ENCODE results near the gene KDELR1.
"Not testable (repeated sequence)": the region's sequence is repeated elsewhere in the genome, so short reads cannot be mapped to it uniquely, and the experiment has no call there.

Gene KDELR1

DNA sequence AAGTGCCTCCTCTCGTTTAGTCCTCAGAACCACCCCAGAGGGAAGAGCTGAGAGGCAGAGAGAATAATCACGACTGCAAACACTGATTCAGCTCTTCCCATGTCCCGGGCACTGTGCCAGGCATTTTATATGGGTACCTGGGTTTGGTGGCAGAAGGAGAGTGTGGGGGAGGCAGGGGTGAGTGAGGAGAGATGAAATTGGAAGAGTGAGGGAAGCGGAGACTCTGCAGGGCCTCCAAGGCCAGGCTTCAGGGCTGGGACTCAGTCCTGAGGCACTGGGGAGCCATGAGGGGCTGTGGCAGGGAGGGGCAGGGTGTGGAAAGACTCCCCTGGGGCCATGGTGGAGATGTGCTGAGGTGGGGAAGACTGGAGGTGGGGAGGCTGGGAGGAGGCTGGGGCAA, 18.4 kb downstream of the KDELR1 start:
- FAIRE-seq (no peak), DNase-seq (ENCODE audit: insufficient read length, low spot score) (no peak)

DNA sequence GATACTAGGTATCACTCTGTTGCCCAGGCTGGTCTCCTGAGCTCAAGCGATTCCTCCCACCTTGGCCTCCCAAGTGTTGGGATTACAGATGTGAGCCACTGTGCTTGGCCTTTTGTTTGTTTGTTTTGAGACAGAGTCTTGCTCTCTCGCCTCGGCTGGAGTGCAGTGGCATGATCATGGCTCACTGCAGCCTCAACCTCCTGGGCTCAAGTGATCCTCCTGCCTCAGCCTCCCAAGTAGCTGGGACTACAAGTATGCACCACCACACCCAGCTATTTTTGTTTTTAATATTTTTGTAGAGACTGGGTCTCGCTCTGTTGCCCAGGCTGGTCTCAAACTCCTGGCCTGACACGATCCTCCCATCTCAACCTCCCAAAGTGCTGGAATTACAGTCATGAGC, 19.6 kb downstream of the KDELR1 start:
- FAIRE-seq; DNase-seq (ENCODE audit: insufficient read length, low spot score): not testable (repeated sequence)

GRCh38 chr19:48371367-48371766, 20.0 kb downstream of the KDELR1 start:
- DNase-seq (ENCODE audit: insufficient read length, low spot score) (no peak), FAIRE-seq (no peak)

DNA sequence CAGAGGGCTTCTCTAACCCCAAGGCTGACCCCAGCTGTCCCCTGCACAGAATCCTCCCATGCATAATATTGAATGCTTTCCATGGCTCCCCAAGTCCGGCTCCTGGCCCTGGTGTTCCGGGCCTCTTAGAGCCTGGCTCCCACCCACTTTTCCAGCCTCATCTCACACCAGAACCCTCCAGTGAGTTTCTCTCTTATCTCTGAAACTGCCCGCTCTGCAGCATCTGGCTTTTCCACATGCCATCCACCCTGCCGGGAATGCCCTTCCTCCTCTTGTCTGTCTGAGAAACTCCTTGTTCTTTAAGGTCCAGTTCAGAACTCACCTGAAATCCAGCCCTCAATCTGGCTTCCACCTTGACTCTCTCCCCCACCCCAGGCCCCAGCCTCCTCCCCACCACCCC, 20.4 kb downstream of the KDELR1 start:
- FAIRE-seq = no peak

DNA sequence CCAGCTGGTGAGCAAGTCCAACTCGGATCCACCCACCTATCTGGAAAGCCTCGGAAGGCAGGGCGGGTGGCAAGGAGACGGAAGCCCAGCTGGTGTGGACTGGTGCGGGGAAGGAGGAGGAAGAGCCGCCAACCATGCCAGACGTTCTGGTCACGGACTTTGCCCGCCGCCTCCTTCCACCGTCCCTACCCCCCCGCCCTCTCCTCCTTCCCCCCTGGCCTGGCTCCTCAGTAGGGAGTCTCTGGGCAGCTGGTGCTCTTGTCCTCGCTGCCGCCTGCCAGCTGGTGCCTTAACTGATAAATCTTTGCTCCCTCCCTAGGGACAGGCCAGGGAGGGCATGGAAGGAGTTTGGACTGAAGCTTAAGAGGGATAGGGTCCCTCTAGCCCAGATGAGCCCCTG, 22.4 kb downstream of the KDELR1 start:
- DNase-seq (ENCODE audit: insufficient read length, low spot score) = no peak
- FAIRE-seq = no peak

More for the DNA sequence above, 20.4 kb downstream of the KDELR1 start:
- no peak for DNase-seq (ENCODE audit: insufficient read length, low spot score)

DNA sequence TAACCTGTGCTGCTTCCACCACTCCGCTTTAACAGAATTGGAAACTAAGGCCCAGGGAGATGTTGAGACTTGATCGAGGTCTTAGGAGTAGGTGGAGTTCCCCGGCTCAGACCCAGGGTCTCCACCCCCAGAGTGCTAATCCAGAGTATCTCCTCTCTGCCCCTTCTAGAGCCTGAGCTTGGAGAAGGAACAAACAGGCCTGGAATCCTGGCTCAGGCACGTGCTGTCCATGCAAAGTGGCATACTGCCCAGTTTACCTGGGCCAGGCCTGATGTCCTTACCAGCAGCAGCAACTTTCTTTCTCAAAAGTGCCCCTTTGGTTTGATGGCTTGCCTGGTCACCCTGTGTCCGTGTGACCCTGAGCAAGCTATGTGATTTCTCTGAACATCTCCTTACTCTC, 23.5 kb downstream of the KDELR1 start:
- DNase-seq (ENCODE audit: insufficient read length, low spot score) (no peak), FAIRE-seq (no peak)

GRCh38 chr19:48365602-48366001, 25.7 kb downstream of the KDELR1 start:
- DNase-seq (ENCODE audit: insufficient read length, low spot score) = no peak
- no peak for FAIRE-seq

DNA sequence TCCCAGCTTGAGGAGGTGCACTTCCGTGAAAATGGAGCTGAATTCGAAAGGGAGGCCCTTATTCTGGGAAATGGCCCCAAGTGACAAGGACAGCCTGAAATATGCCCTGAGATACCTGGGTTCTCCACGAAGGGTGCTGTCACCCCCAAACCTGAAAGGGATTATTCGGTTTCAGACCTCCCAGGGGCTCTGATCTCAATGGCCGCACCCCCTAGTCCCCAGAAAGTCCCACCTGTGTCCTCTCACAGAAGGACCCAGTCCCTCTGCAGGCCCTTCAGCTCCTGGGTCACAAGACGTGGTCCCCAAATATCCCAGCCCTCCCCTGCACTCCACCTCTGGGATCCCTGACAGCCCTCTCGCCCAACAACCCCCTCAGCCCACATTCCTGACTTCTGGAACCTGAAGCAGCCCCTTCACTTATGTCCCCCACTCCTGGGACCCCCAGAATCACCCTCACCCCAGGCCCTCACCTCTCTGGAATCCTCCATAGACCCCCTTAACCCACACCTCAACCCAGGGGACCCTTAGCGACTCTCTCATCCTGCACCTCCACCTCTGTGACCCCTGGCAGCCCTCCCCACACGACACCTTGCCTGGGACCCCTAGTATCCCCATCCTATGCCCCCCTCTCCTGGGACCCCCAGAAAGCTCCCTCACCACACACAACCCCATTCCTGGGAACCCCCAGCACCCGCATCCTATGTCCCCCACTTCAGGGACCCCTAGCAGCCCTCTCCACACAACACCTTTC, 26.6 kb downstream of the KDELR1 start:
- FAIRE-seq = no peak
- DNase-seq (ENCODE audit: insufficient read length, low spot score) = no peak

DNA sequence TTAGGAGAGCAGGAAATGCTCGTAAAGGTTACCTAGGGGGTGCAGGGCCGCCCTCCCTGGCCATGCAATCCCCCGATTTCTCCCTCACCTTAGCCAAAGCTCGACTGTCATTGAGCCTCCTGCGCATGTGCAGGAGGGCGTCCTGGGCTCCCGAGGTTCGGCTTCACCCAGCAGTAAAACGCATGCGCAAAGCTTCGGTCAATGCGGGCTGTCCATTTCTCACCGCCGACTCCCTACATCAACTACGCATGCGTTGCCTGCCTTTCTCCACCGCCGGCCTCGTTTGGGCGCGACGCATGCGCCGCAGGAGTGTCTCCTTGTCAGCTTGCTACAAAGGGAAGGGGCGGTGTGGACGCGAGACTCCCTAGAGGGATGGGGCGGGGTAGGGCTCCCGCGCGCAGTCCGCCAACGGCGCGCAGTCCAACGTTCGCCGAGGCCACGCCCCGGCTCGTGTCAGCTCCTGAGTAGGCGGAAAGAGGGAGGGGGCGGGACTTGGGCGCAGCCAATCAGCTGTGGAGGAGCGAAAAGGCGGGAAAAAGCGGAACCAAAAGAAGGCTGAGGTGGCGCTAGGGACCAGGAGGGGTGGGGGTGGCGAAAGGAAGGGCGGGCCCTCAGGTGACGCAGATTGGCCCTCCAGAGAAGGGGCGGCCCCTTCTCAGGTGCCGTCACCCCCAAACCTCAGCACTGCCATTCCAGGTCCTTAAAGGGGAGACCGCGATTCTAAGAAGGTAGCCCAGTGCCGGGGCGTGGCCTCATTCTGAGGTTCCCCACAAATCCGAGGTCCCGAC, 27.3 kb downstream of the KDELR1 start, which contains the start of the genes SYNGR4 and TMEM143:
Gene SYNGR4, plus strand, starts transcription at position 558 of the 788 bp plus-strand sequence. CDS start 1,476 bp downstream, outside the sequence.
Gene TMEM143, minus strand, starts transcription at position 131 of the 788 bp plus-strand sequence. Its CDS starts 20 bp downstream, at position 111.
- FAIRE-seq = peak; percentile 99
- DNase-seq (ENCODE audit: insufficient read length, low spot score) = peak; percentile 99

GRCh38 chr19:48363500-48363809, 27.9 kb downstream of the KDELR1 start:
- FAIRE-seq (no peak), DNase-seq (ENCODE audit: insufficient read length, low spot score) (no peak)

GRCh38 chr19:48362716-48363499, 28.4 kb downstream of the KDELR1 start:
- DNase-seq (ENCODE audit: insufficient read length, low spot score) (peak; percentile 92), FAIRE-seq (peak; percentile 76)

DNA sequence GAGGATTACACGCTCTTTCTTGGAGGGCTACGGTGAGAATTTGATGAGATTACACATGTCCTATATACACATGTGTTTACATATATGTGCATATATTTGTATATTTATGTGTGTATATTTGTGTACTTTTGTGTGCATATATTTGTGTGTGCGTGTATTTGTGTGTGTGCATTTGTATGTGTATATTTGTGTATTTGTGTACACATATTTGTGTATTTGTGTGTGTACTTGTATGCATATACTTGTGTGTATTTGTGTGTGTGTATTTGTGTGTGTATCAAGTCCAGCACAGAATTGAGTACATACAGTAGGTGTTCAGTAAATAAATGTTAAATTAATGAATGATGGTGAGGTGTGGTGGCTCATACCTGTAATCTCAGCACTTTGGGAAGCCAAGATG, 29.4 kb downstream of the KDELR1 start:
- DNase-seq (ENCODE audit: insufficient read length, low spot score) (no peak), FAIRE-seq (no peak)

DNA sequence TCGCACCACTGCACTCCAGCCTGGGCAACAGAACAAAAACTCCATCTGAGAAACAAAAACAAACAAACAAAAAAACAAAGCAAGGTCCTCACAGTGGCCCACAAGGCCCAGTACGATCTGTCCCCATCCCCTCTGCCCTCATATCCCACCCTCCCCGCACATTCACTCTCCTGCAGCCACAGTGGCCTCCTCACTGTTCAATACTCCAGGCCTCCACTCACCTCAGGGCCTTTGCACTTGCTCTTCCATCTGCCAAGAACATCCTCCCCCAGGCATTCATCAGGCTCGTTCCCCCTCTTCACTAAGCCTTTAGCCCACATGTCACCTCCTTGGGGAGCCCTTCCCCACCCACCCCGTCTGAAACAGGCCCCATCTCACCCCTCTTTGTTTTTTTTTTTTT, 32.2 kb downstream of the KDELR1 start:
- DNase-seq (ENCODE audit: insufficient read length, low spot score) (no peak), FAIRE-seq (no peak)

DNA sequence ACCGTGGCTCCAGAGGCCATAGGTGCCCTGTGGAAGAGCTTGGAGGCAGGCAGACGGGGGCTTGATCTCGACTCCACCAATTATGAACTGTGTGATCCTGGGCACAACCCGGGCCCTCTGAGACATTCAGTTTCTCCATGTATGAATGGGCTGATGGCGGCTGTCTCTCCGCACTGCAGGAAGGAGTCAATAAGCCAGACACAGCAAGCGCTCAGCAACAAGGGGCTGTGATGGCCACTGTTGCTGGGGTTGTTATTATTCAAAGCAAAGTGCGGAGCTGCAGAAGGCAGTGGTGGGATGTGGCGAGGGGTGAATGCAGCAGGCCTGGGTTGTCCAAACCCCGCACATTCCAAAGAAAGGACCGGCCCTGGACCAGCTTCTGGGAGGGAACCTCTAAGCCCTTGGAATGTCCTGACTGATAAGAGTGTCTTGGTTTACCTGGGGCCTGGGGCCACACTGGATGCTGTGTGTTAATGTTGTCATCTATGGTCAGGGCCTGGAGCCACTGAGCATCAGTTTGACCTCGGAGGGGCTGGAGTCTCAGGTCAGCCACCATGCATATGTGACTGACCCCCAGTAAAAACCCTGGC, 35.9 kb downstream of the KDELR1 start:
- FAIRE-seq (no peak), DNase-seq (ENCODE audit: insufficient read length, low spot score) (no peak)

GRCh38 chr19:48354332-48354992, 36.9 kb downstream of the KDELR1 start:
- no peak for FAIRE-seq

GRCh38 chr19:48353677-48354076, 37.7 kb downstream of the KDELR1 start:
- no peak for DNase-seq (ENCODE audit: insufficient read length, low spot score)
- no peak for FAIRE-seq

More at GRCh38 chr19:48354332-48354992, 36.9 kb downstream of the KDELR1 start:
- DNase-seq (ENCODE audit: insufficient read length, low spot score) = no peak

- no peak for FAIRE-seq
These were observed 40.0 kb downstream of the KDELR1 start for GRCh38 chr19:48351341-48351752.

GRCh38 chr19:48350856-48351255, 40.5 kb downstream of the KDELR1 start:
- DNase-seq (ENCODE audit: insufficient read length, low spot score) (no peak), FAIRE-seq (no peak)

More at GRCh38 chr19:48351341-48351752, 40.0 kb downstream of the KDELR1 start:
- DNase-seq (ENCODE audit: insufficient read length, low spot score) = peak; percentile 65

GRCh38 chr19:48348737-48349136, 42.6 kb downstream of the KDELR1 start:
- DNase-seq (ENCODE audit: insufficient read length, low spot score) (no peak), FAIRE-seq (no peak)

- DNase-seq (ENCODE audit: insufficient read length, low spot score) (no peak), FAIRE-seq (no peak)
These were observed 43.3 kb downstream of the KDELR1 start for GRCh38 chr19:48348045-48348444.
